ENCODE measurements around the gene DOCK3. TPM values are rescaled to one million over a fixed set of nuclear protein-coding genes. Genes with fewer than 3 reads are reported as not detected.

DOCK3 gene
- total RNA-seq, 1 experiment from 2014 or later: 8.3 TPM

- Histone ChIP-seq H4K91ac (ENCODE audit: insufficient read length, low read depth, low read length) (no peak overlapping the region), H3K79me1 (ENCODE audit: insufficient read depth, low read depth, low read length, poor library complexity, severe bottlenecking) (no peaks in the 10 kb centered on the region), H3K23me2 (ENCODE audit: insufficient read length, low read depth, low read length, poor library complexity, severe bottlenecking) (no peaks in the 10 kb centered on the region), H3K56ac (ENCODE audit: insufficient read length, low read depth, low read length) (no peak overlapping the region), H3K4me1 (ENCODE audit: insufficient read depth, low read length) (peaks cover 11% of the 10 kb centered on the region; the same call in 1 of the 2 replicates), H2BK15ac (ENCODE audit: low read depth, low read length) (no peak overlapping the region), H4K5ac (ENCODE audit: insufficient read length, low read depth, low read length) (no peak overlapping the region), H3K79me2 (ENCODE audit: insufficient read depth, low read length) (no peaks in the 10 kb centered on the region), H2AK5ac (ENCODE audit: insufficient read length, low read length) (no peak overlapping the region), H3K27me3 (ENCODE audit: insufficient read depth, low read length) (no peaks in the 10 kb centered on the region), H3K18ac (ENCODE audit: insufficient read length, low read depth, low read length) (no peak overlapping the region), H3K23ac (ENCODE audit: insufficient read length, low read depth, low read length) (no peak overlapping the region), H4K8ac (replicated peaks; ENCODE audit: insufficient read length, low read depth, low read length) (no peak overlapping the region), H3K27ac (ENCODE audit: insufficient read length, low read depth, low read length) (no peak overlapping the region), H2BK5ac (ENCODE audit: insufficient read length, low read length) (no peak overlapping the region), H3K14ac (ENCODE audit: insufficient read depth, low read length) (no peak overlapping the region), H3K9me3 (ENCODE audit: control insufficient read depth, low read depth, low read length) (no peaks in the 10 kb centered on the region), H3T11ph (ENCODE audit: low read length) (no peak overlapping the region), H4K20me1 (ENCODE audit: control insufficient read depth, insufficient read depth, insufficient read length) (no peaks in the 10 kb centered on the region), H3K4ac (ENCODE audit: low read depth, low read length) (no peak overlapping the region), H3K4me2 (ENCODE audit: insufficient read depth, insufficient read length, low read length) (no peak overlapping the region), H2BK20ac (ENCODE audit: low read depth, low read length, poor library complexity, severe bottlenecking) (no peak overlapping the region), H2BK12ac (ENCODE audit: insufficient read length, low read depth, low read length) (no peak overlapping the region), H2BK120ac (ENCODE audit: low read depth, low read length, poor library complexity, severe bottlenecking) (no peak overlapping the region), H3K9ac (ENCODE audit: extremely low read depth, insufficient read length, low read length) (no peak overlapping the region), H2AFZ (ENCODE audit: low read length) (no peak overlapping the region)
- Mint-ChIP-seq H3K4me3 (no peak overlapping the region; a peak in 1 of 5 replicates), H3K36me3 (ENCODE audit: insufficient read depth in 1 of 3, low read depth in 3 of 3) (peaks cover 4 to 19% (median 8%) of the 10 kb centered on the region in 3 experiments; a peak in 4 of 7 replicates), H3K9me3 (no peaks in the 10 kb centered on the region), H3K27me3 (ENCODE audit: low read depth) (no peaks in the 10 kb centered on the region), H3K4me1 (peaks cover 15 to 17% of the 10 kb centered on the region in 2 experiments), H3K27ac (peak overlapping the region in 1 of 3 experiments; percentile 65; a peak in 1 of 7 replicates)
- no peak for TF ChIP-seq CTCF (conservative IDR thresholded peaks at IDR 0.05)
- WGBS (ENCODE audit: extremely low coverage, insufficient read length, low lambda C conversion rate): no CpG with 5 or more reads among the region's 4 CpGs
- DNase-seq: peak; percentile 25
Measured at GRCh38 chr3:51340013-51340829, 665.5 kb downstream of the DOCK3 start.

Measured in H9 (cell line).